ENCODE results near the gene LSS.

The LSS gene

GRCh38 chr21:46229923-46230260 is 1.3 kb upstream of the LSS start:
- Histone ChIP-seq H3K9me3 (ENCODE audit: control insufficient read depth, low read length) (no peaks in the 10 kb centered on the region), H2BK12ac (ENCODE audit: low read length in 2 of 2) (peak overlapping the region in 1 of 2 experiments; percentile 92), H2AK5ac (ENCODE audit: low read length, severe bottlenecking) (peak overlapping the region; percentile 40), H4K91ac (ENCODE audit: low read length) (no peak overlapping the region), H3K4ac (ENCODE audit: low read depth in 1 of 2, low read length in 2 of 2) (peak overlapping the region in 1 of 2 experiments; percentile 90), H2BK120ac (ENCODE audit: low read depth, low read length) (no peak overlapping the region), H3K36me3 (ENCODE audit: control insufficient read depth in 1 of 2, insufficient read depth in 2 of 2, low read depth in 1 of 2, low read length in 2 of 2) (peaks cover 19 to 42% of the 10 kb centered on the region in 2 experiments), H2BK15ac (ENCODE audit: low read depth, poor library complexity, severe bottlenecking) (no peak overlapping the region), H3K4me2 (ENCODE audit: low read length, poor library complexity, severe bottlenecking) (peak overlapping the region; percentile 91), H3K4me3 (ENCODE audit: insufficient read depth in 1 of 2, low read depth in 1 of 2, low read length in 2 of 2) (peak overlapping the region; percentile 78 to 79), H2AFZ (ENCODE audit: low read depth, low read length) (no peak overlapping the region), H4K8ac (ENCODE audit: low read length) (peak overlapping the region; percentile 84), H3K27me3 (ENCODE audit: control insufficient read depth in 1 of 2, insufficient read depth in 1 of 2, low read length in 2 of 2) (no peaks in the 10 kb centered on the region), H3K14ac (ENCODE audit: low read length in 2 of 2) (peak overlapping the region in 1 of 2 experiments; percentile 83), H3K9ac (ENCODE audit: low read length) (peak overlapping the region; percentile 72), H3K23ac (ENCODE audit: low read length in 2 of 2) (no peak overlapping the region), H3K4me1 (ENCODE audit: control insufficient read depth, insufficient read depth, low read depth, low read length) (peaks cover 20% of the 10 kb centered on the region), H3K27ac (ENCODE audit: low read length, poor library complexity, severe bottlenecking) (no peak overlapping the region), H3K18ac (ENCODE audit: low read depth in 1 of 2, low read length in 2 of 2) (peak overlapping the region in 1 of 2 experiments; percentile 98), H3K79me1 (replicated peaks; ENCODE audit: low read length, poor library complexity, severe bottlenecking) (peaks cover 21% of the 10 kb centered on the region), H2BK5ac (ENCODE audit: low read depth, low read length, poor library complexity, severe bottlenecking) (no peak overlapping the region)
- 100% methylated on average over 4 of the region's 6 CpGs for WGBS
- DNase-seq: no peak

- H3K4me2 ChIP-seq (ENCODE audit: low read length, poor library complexity, severe bottlenecking): peak overlapping the region; percentile 91
- peak overlapping the region in 1 of 2 experiments; percentile 9 for H3K23ac ChIP-seq (ENCODE audit: low read length in 2 of 2)
- H3K9ac ChIP-seq (ENCODE audit: low read length): peak overlapping the region; percentile 72
- 14% methylated on average over 46 of the region's 72 CpGs for WGBS
- peaks cover 17% of the 10 kb centered on the region for H3K79me1 ChIP-seq (replicated peaks; ENCODE audit: low read length, poor library complexity, severe bottlenecking)
- DNase-seq: no peak
- peak overlapping the region; percentile 84 for H4K8ac ChIP-seq (ENCODE audit: low read length)
- H3K4me3 ChIP-seq (ENCODE audit: insufficient read depth in 1 of 2, low read depth in 1 of 2, low read length in 2 of 2): peak overlapping the region; percentile 78 to 79
- no peak overlapping the region for H4K91ac ChIP-seq (ENCODE audit: low read length)
- peak overlapping the region; percentile 17 to 83 for H3K14ac ChIP-seq (ENCODE audit: low read length in 2 of 2)
- H3K27me3 ChIP-seq (ENCODE audit: control insufficient read depth in 1 of 2, insufficient read depth in 1 of 2, low read length in 2 of 2): no peaks in the 10 kb centered on the region
- peak overlapping the region; percentile 80 to 90 for H3K4ac ChIP-seq (ENCODE audit: low read depth in 1 of 2, low read length in 2 of 2)
- peak overlapping the region; percentile 37 for H2BK120ac ChIP-seq (ENCODE audit: low read depth, low read length)
- peak overlapping the region; percentile 80 to 98 for H3K18ac ChIP-seq (ENCODE audit: low read depth in 1 of 2, low read length in 2 of 2)
- no peaks in the 10 kb centered on the region for H3K9me3 ChIP-seq (ENCODE audit: control insufficient read depth, low read length)
- peaks cover 14 to 37% of the 10 kb centered on the region in 2 experiments for H3K36me3 ChIP-seq (ENCODE audit: control insufficient read depth in 1 of 2, insufficient read depth in 2 of 2, low read depth in 1 of 2, low read length in 2 of 2)
- peak overlapping the region in 1 of 2 experiments; percentile 92 for H2BK12ac ChIP-seq (ENCODE audit: low read length in 2 of 2)
- H3K27ac ChIP-seq (ENCODE audit: low read length, poor library complexity, severe bottlenecking): no peak overlapping the region
- peak overlapping the region; percentile 36 for H2AFZ ChIP-seq (ENCODE audit: low read depth, low read length)
- H2BK5ac ChIP-seq (ENCODE audit: low read depth, low read length, poor library complexity, severe bottlenecking): no peak overlapping the region
- H2AK5ac ChIP-seq (ENCODE audit: low read length, severe bottlenecking): peak overlapping the region; percentile 69
- peaks cover 23% of the 10 kb centered on the region for H3K4me1 ChIP-seq (ENCODE audit: control insufficient read depth, insufficient read depth, low read depth, low read length)
- peak overlapping the region; percentile 63 for H2BK15ac ChIP-seq (ENCODE audit: low read depth, poor library complexity, severe bottlenecking)
Observed at GRCh38 chr21:46229133-46229922, 754 bp upstream of the LSS start.

DNA sequence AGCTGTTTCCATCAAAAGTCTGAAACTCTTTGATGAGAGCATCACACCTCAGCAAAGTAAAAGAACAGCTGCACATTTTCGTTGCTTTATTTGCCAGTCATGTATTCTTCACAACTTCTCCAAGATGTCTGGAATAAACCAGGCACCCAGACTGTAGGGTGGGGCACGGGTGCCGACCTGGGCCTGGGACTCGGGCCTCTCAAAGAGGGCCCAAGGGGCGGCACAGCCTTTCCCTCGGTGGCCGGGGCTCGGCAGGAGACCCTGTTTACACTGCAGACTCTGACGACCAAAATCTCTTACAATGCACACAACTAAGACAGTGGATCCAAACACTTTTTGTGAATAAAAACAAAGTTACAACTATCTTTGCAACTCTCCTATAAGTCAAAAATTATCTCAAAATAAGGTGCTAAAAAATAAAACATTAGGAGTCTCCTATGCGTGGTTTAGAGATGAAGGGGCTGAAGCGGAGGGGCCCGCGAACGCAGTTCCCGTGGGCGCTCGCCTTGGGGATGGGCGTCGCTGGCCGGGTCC is 696 bp downstream of the LSS start:
- H3K27ac ChIP-seq (ENCODE audit: low read length, poor library complexity, severe bottlenecking): peak overlapping the region; percentile 39
- peak overlapping the region; percentile 95 for H3K9ac ChIP-seq (ENCODE audit: low read length)
- peaks cover 19% of the 10 kb centered on the region for H3K79me1 ChIP-seq (replicated peaks; ENCODE audit: low read length, poor library complexity, severe bottlenecking)
- H3K9me3 ChIP-seq (ENCODE audit: control insufficient read depth, low read length): no peaks in the 10 kb centered on the region
- H3K4me1 ChIP-seq (ENCODE audit: control insufficient read depth, insufficient read depth, low read depth, low read length): peaks cover 26% of the 10 kb centered on the region
- H3K23ac ChIP-seq (ENCODE audit: low read length in 2 of 2): peak overlapping the region in 1 of 2 experiments; percentile 91
- peaks cover 14 to 25% of the 10 kb centered on the region in 2 experiments for H3K36me3 ChIP-seq (ENCODE audit: control insufficient read depth in 1 of 2, insufficient read depth in 2 of 2, low read depth in 1 of 2, low read length in 2 of 2)
- peak overlapping the region; percentile 94 to 97 for H3K4me3 ChIP-seq (ENCODE audit: insufficient read depth in 1 of 2, low read depth in 1 of 2, low read length in 2 of 2)
- H2BK12ac ChIP-seq (ENCODE audit: low read length in 2 of 2): peak overlapping the region in 1 of 2 experiments; percentile 95
- H3K18ac ChIP-seq (ENCODE audit: low read depth in 1 of 2, low read length in 2 of 2): peak overlapping the region; percentile 89 to 99
- H3K14ac ChIP-seq (ENCODE audit: low read length in 2 of 2): no peak overlapping the region
- H2BK120ac ChIP-seq (ENCODE audit: low read depth, low read length): peak overlapping the region; percentile 65
- no peak overlapping the region for H2BK15ac ChIP-seq (ENCODE audit: low read depth, poor library complexity, severe bottlenecking)
- H3K4ac ChIP-seq (ENCODE audit: low read depth in 1 of 2, low read length in 2 of 2): peak overlapping the region; percentile 54 to 100
- no peak overlapping the region for H2BK5ac ChIP-seq (ENCODE audit: low read depth, low read length, poor library complexity, severe bottlenecking)
- H2AK5ac ChIP-seq (ENCODE audit: low read length, severe bottlenecking): no peak overlapping the region
- WGBS: under 1% methylated on average over 20 of the region's 20 CpGs
- no peak overlapping the region for H4K8ac ChIP-seq (ENCODE audit: low read length)
- H4K91ac ChIP-seq (ENCODE audit: low read length): no peak overlapping the region
- peak; percentile 15 for DNase-seq
- H3K27me3 ChIP-seq (ENCODE audit: control insufficient read depth in 1 of 2, insufficient read depth in 1 of 2, low read length in 2 of 2): no peaks in the 10 kb centered on the region
- peak overlapping the region; percentile 60 for H2AFZ ChIP-seq (ENCODE audit: low read depth, low read length)
- peak overlapping the region; percentile 75 for H3K4me2 ChIP-seq (ENCODE audit: low read length, poor library complexity, severe bottlenecking)

GRCh38 chr21:46226920-46227599 is 1.5 kb downstream of the LSS start:
- DNase-seq: peak; percentile 79
- no peak overlapping the region for H2AFZ ChIP-seq (ENCODE audit: low read depth, low read length)
- H3K27me3 ChIP-seq (ENCODE audit: control insufficient read depth in 1 of 2, insufficient read depth in 1 of 2, low read length in 2 of 2): no peaks in the 10 kb centered on the region
- no peak overlapping the region for H3K23ac ChIP-seq (ENCODE audit: low read length in 2 of 2)
- peak overlapping the region; percentile 23 to 97 for H3K4me3 ChIP-seq (ENCODE audit: insufficient read depth in 1 of 2, low read depth in 1 of 2, low read length in 2 of 2)
- 38% methylated on average over 3 of the region's 4 CpGs for WGBS
- H3K36me3 ChIP-seq (ENCODE audit: control insufficient read depth in 1 of 2, insufficient read depth in 2 of 2, low read depth in 1 of 2, low read length in 2 of 2): peaks cover 18 to 25% of the 10 kb centered on the region in 2 experiments
- H3K14ac ChIP-seq (ENCODE audit: low read length in 2 of 2): no peak overlapping the region
- H3K9me3 ChIP-seq (ENCODE audit: control insufficient read depth, low read length): no peaks in the 10 kb centered on the region
- no peak overlapping the region for H2BK120ac ChIP-seq (ENCODE audit: low read depth, low read length)
- H3K79me1 ChIP-seq (replicated peaks; ENCODE audit: low read length, poor library complexity, severe bottlenecking): peaks cover 15% of the 10 kb centered on the region
- H3K4me2 ChIP-seq (ENCODE audit: low read length, poor library complexity, severe bottlenecking): peak overlapping the region; percentile 75
- H3K9ac ChIP-seq (ENCODE audit: low read length): peak overlapping the region; percentile 95
- H4K8ac ChIP-seq (ENCODE audit: low read length): no peak overlapping the region
- H4K91ac ChIP-seq (ENCODE audit: low read length): no peak overlapping the region
- no peak overlapping the region for H2BK15ac ChIP-seq (ENCODE audit: low read depth, poor library complexity, severe bottlenecking)
- peaks cover 26% of the 10 kb centered on the region for H3K4me1 ChIP-seq (ENCODE audit: control insufficient read depth, insufficient read depth, low read depth, low read length)
- no peak overlapping the region for H2BK12ac ChIP-seq (ENCODE audit: low read length in 2 of 2)
- H3K27ac ChIP-seq (ENCODE audit: low read length, poor library complexity, severe bottlenecking): no peak overlapping the region
- H3K18ac ChIP-seq (ENCODE audit: low read depth in 1 of 2, low read length in 2 of 2): no peak overlapping the region
- peak overlapping the region in 1 of 2 experiments; percentile 5 for H3K4ac ChIP-seq (ENCODE audit: low read depth in 1 of 2, low read length in 2 of 2)
- H2BK5ac ChIP-seq (ENCODE audit: low read depth, low read length, poor library complexity, severe bottlenecking): no peak overlapping the region
- no peak overlapping the region for H2AK5ac ChIP-seq (ENCODE audit: low read length, severe bottlenecking)

Measured in mesenchymal stem cell (in vitro differentiated cells and primary cell).